ENCODE measurements around the gene BCAS3. TPM values are rescaled to one million over a fixed set of nuclear protein-coding genes. Genes with fewer than 3 reads are reported as not detected.

BCAS3 gene
- total and polyA plus RNA-seq, 2 donors (not counting 1 experiment from before 2014, with no cell fraction given), result 13.9 to 73.4 TPM

DNA sequence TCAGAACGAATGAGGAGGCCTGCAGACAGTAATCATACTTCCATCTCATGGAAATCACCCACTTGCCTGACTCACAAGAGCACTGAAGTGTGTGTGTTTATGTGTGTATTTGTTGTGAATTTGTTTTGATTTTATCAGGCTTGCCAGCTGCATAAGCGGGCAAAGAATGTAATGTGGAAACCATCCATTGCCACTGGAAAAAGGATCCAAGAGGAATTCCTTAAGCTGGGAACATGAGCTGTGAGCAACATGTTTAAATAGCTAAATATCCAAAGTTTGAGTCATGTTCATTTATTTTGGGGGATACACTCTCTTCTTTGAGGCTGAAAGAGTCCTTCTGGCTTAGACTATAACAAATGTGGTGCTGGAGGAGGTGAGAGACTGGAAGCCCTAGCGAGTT lies 523.6 kb downstream of the BCAS3 start:
- Histone ChIP-seq H2AFZ (ENCODE audit: insufficient read depth, low read depth, low read length, poor library complexity, severe bottlenecking) (no peak overlapping the region), H4K20me1 (ENCODE audit: control insufficient read depth, insufficient read depth, low read length, poor library complexity, severe bottlenecking) (no peaks in the 10 kb centered on the region), H3K27me3 (replicated peaks in 1 of 4; ENCODE audit: control extremely low read depth in 1 of 4, control insufficient read depth in 3 of 4, insufficient read depth in 4 of 4, low read length in 3 of 4) (no peaks in the 10 kb centered on the region), H3K4me3 (ENCODE audit: control extremely low read depth in 1 of 5, extremely low read depth in 1 of 5, insufficient read depth in 1 of 5, low read depth in 2 of 5, low read length in 4 of 5) (no peak overlapping the region), H3K9ac (ENCODE audit: low read length) (no peak overlapping the region), H3K27ac (ENCODE audit: low read length in 2 of 2) (no peak overlapping the region), H3K4me1 (ENCODE audit: control insufficient read depth in 2 of 2, insufficient read depth in 2 of 2, low read length in 2 of 2) (no peaks in the 10 kb centered on the region), H3K36me3 (replicated peaks in 1 of 2; ENCODE audit: control extremely low read depth in 1 of 2, control insufficient read depth in 1 of 2, extremely low read depth in 1 of 2, insufficient read depth in 2 of 2, low read length in 1 of 2) (no peaks in the 10 kb centered on the region), H3K79me2 (ENCODE audit: control insufficient read depth, insufficient read depth, low read length) (no peaks in the 10 kb centered on the region), H3K9me3 (ENCODE audit: control extremely low read depth in 1 of 3, control insufficient read depth in 2 of 3, insufficient read depth in 1 of 3, low read length in 2 of 3) (no peaks in the 10 kb centered on the region), H3K4me2 (replicated peaks; ENCODE audit: low read depth, low read length, poor library complexity, severe bottlenecking) (no peak overlapping the region)
- Mint-ChIP-seq H3K27me3 (no peaks in the 10 kb centered on the region), H3K9me3 (ENCODE audit: insufficient read depth) (no peaks in the 10 kb centered on the region), H3K4me3 (no peak overlapping the region), H3K27ac (no peak overlapping the region), H3K4me1 (no peaks in the 10 kb centered on the region)
- CTCF ChIA-PET, result no interaction called here
- no peak for DNase-seq
- intact Hi-C loops (cut with micrococcal nuclease), result no loop called here
- TF ChIP-seq EZH2 (IDR thresholded peaks at IDR 0.05; ENCODE audit: borderline replicate concordance, insufficient read depth, low read depth, low read length, poor library complexity, severe bottlenecking), result no peak
- no peak for TF ChIP-seq CTCF (IDR thresholded peaks at IDR 0.05)
- no peak for ATAC-seq (ENCODE audit: low read depth)
- POLR2A ChIA-PET, result no interaction called here
- WGBS (ENCODE audit: insufficient coverage), result 100% methylated on average over 2 of the region's 3 CpGs

- WGBS (ENCODE audit: insufficient coverage), result no CpG with 5 or more reads among the region's 2 CpGs
These were observed 524.9 kb downstream of the BCAS3 start for GRCh38 chr17:61202564-61202963.

More at GRCh38 chr17:61202564-61202963, 524.9 kb downstream of the BCAS3 start:
- Histone ChIP-seq H3K36me3 (replicated peaks in 1 of 2; ENCODE audit: control extremely low read depth in 1 of 2, control insufficient read depth in 1 of 2, extremely low read depth in 1 of 2, insufficient read depth in 2 of 2, low read length in 1 of 2) (no peaks in the 10 kb centered on the region), H3K4me2 (replicated peaks; ENCODE audit: low read depth, low read length, poor library complexity, severe bottlenecking) (no peak overlapping the region), H3K4me1 (ENCODE audit: control insufficient read depth in 2 of 2, insufficient read depth in 2 of 2, low read length in 2 of 2) (no peaks in the 10 kb centered on the region), H4K20me1 (ENCODE audit: control insufficient read depth, insufficient read depth, low read length, poor library complexity, severe bottlenecking) (no peaks in the 10 kb centered on the region), H3K27me3 (replicated peaks in 1 of 4; ENCODE audit: control extremely low read depth in 1 of 4, control insufficient read depth in 3 of 4, insufficient read depth in 4 of 4, low read length in 3 of 4) (no peaks in the 10 kb centered on the region), H3K4me3 (ENCODE audit: control extremely low read depth in 1 of 5, extremely low read depth in 1 of 5, insufficient read depth in 1 of 5, low read depth in 2 of 5, low read length in 4 of 5) (no peak overlapping the region), H3K27ac (ENCODE audit: low read length in 2 of 2) (no peak overlapping the region), H2AFZ (ENCODE audit: insufficient read depth, low read depth, low read length, poor library complexity, severe bottlenecking) (no peak overlapping the region), H3K79me2 (ENCODE audit: control insufficient read depth, insufficient read depth, low read length) (no peaks in the 10 kb centered on the region), H3K9me3 (ENCODE audit: control extremely low read depth in 1 of 3, control insufficient read depth in 2 of 3, insufficient read depth in 1 of 3, low read length in 2 of 3) (no peaks in the 10 kb centered on the region), H3K9ac (ENCODE audit: low read length) (no peak overlapping the region)
- Mint-ChIP-seq H3K27me3 (no peaks in the 10 kb centered on the region), H3K4me3 (no peak overlapping the region), H3K9me3 (ENCODE audit: insufficient read depth) (no peaks in the 10 kb centered on the region), H3K4me1 (no peaks in the 10 kb centered on the region), H3K27ac (no peak overlapping the region)
- no peak for ATAC-seq (ENCODE audit: low read depth)
- TF ChIP-seq CTCF (IDR thresholded peaks at IDR 0.05), result no peak
- TF ChIP-seq EZH2 (IDR thresholded peaks at IDR 0.05; ENCODE audit: borderline replicate concordance, insufficient read depth, low read depth, low read length, poor library complexity, severe bottlenecking), result no peak
- ChIA-PET POLR2A (no interaction called here), CTCF (interaction anchor here (0.9 to 1.1 kb wide), 2 partner anchors 10 to 18 kb away, joined by 3 to 4 read pairs; no protein-coding TSS in a partner anchor)
- DNase-seq, result no peak
- intact Hi-C loops (cut with micrococcal nuclease), result no loop called here
